HCT116 (cell line): ENCODE results near the gene LTB4R2. TPM values are rescaled to one million over a fixed set of nuclear protein-coding genes. Genes with fewer than 3 reads are reported as not detected.

Source experiments
- ATAC-seq: fragments of 200-7000 bp; cut with Tn5 transposase; 2 replicates; pipeline ENCODE4 v1.9.1; 2020; ENCODE audit warnings: mild to moderate bottlenecking, moderate library complexity
- BruUV-seq: library from RNA; stranded (reverse); fragments of 400-500 nt; replicated peaks from 2 replicates; lab custom pipeline; 2021; lab: Mats Ljungman, UMichigan
- CTCF ChIA-PET: fragments of 300-600 bp; sonication (Branson Sonifier 250); formaldehyde crosslinking; loops from one replicate; lab custom pipeline; 2021; ENCODE audit warnings: antibody characterized with exemption; lab: Charles Lee
- POLR2A ChIA-PET: fragments of 300-600, 350-600 bp; sonication (Branson Sonifier 250); formaldehyde crosslinking; loops from one replicate; lab custom pipeline; 2021; ENCODE audit warnings: antibody characterized with exemption; lab: Charles Lee
- RAD21 ChIA-PET, 2 experiments: fragments of 300-600 bp; sonication (Branson Sonifier 250); formaldehyde crosslinking; loops; one replicate each; lab custom pipeline; 2023; ENCODE audit warnings: low total read pairs in 2 of 2; ENCODE audit not compliant: uncharacterized antibody in 2 of 2, unreplicated experiment in 2 of 2, low non-redundant PET in 1 of 2; lab: Charles Lee
- DNase-seq: peaks from one replicate; pipeline ENCODE4 v3.0.0-alpha.2; 2010; ENCODE audit warnings: low read depth, low spot score
- H2AFZ ChIP-seq: fragments of 200-600 bp; shearing (Covaris generic), sonication (generic); 2 replicates; pipeline ENCODE4 v1.6.1; 2017; ENCODE audit warnings: low read depth, mixed run types, mixed read lengths, antibody characterized with exemption, low read length; ENCODE audit not compliant: poor library complexity, severe bottlenecking
- H3K27ac ChIP-seq: 2 replicates; pipeline ENCODE4 v1.5.1; 2012; ENCODE audit warnings: low read depth, low read length
- H3K27me3 ChIP-seq: fragments of 200-600 bp; sonication (generic); 2 replicates; pipeline ENCODE4 v1.6.1; 2016; ENCODE audit warnings: mixed run types, low read length, mixed read lengths; ENCODE audit not compliant: insufficient read depth
- H3K36me3 ChIP-seq, 2 experiments: fragments of 200-500 bp in 1 of 2; fragments of 200-600 bp in 1 of 2; sonication (Bioruptor generic) in 1 of 2; sonication (generic) in 1 of 2; 2 replicates each; pipeline versions ENCODE4 v1.5.1 to v1.6.1; 2014 to 2016; ENCODE audit warnings: low read length in 2 of 2, inconsistent platforms in 1 of 2, mixed read lengths in 1 of 2, mixed run types in 1 of 2; ENCODE audit not compliant: insufficient read depth in 2 of 2, control insufficient read depth in 1 of 2
- H3K4me1 ChIP-seq, 2 experiments: fragments of 200-600 bp in 1 of 2; sonication (generic) in 1 of 2; 2 replicates each; pipeline versions ENCODE4 v1.5.1 to v1.6.1; 2012 to 2017; ENCODE audit warnings: low read length in 2 of 2, inconsistent platforms in 1 of 2, mild to moderate bottlenecking in 1 of 2, mixed read lengths in 1 of 2, mixed run types in 1 of 2, moderate library complexity in 1 of 2; ENCODE audit not compliant: insufficient read depth in 2 of 2, control insufficient read depth in 1 of 2
- H3K4me2 ChIP-seq: fragments of 200-600 bp; sonication (generic); 2 replicates; pipeline ENCODE4 v1.6.1; 2017; ENCODE audit warnings: mixed run types, low read length, mixed read lengths
- H3K4me3 ChIP-seq, 2 experiments: fragments of 200-600 bp in 1 of 2; sonication (generic) in 1 of 2; replicated peaks in 1 of 2; 2 replicates each; pipeline ENCODE4 v1.5.1; 2011 to 2016; ENCODE audit warnings: low read length in 2 of 2, control low read depth in 1 of 2, low read depth in 1 of 2, mild to moderate bottlenecking in 1 of 2, mixed read lengths in 1 of 2, mixed run types in 1 of 2
- H3K79me2 ChIP-seq: fragments of 200-600 bp; sonication (generic); 2 replicates; pipeline ENCODE4 v1.6.1; 2017; ENCODE audit warnings: mild to moderate bottlenecking, mixed run types, low read length, moderate library complexity, mixed read lengths; ENCODE audit not compliant: insufficient read depth
- H3K9ac ChIP-seq: fragments of 200-600 bp; sonication (generic); 2 replicates; pipeline ENCODE4 v1.6.1; 2016; ENCODE audit warnings: low read length, mixed read lengths
- H3K9me2 ChIP-seq: fragments of 200-600 bp; sonication (generic), shearing (Covaris generic); 2 replicates; pipeline ENCODE4 v1.6.1; 2017; ENCODE audit warnings: mixed run types, mild to moderate bottlenecking, moderate library complexity; ENCODE audit not compliant: insufficient read depth
- H3K9me3 ChIP-seq, 2 experiments: fragments of 200-500 bp in 1 of 2; fragments of 200-600 bp in 1 of 2; sonication (Bioruptor generic) in 1 of 2; sonication (generic) in 1 of 2; 2 replicates each; pipeline ENCODE4 v1.6.1; 2014 to 2017; ENCODE audit warnings: low read length in 2 of 2, mixed read lengths in 2 of 2, inconsistent platforms in 1 of 2, low read depth in 1 of 2, mild to moderate bottlenecking in 1 of 2, mixed run types in 1 of 2, moderate library complexity in 1 of 2; ENCODE audit not compliant: control insufficient read depth in 1 of 2, insufficient read depth in 1 of 2
- H4K20me1 ChIP-seq: fragments of 200-600 bp; sonication (generic), shearing (Covaris generic); 2 replicates; pipeline ENCODE4 v1.6.1; 2017; ENCODE audit warnings: mixed run types, mild to moderate bottlenecking, moderate library complexity; ENCODE audit not compliant: insufficient read depth
- EGR1 ChIP-seq: IDR thresholded peaks from 2 replicates; pipeline ENCODE4 v1.6.1; 2012; ENCODE audit warnings: low read depth
- EZH2 ChIP-seq: fragments of 200-600 bp; sonication (generic); IDR thresholded peaks from 2 replicates; pipeline ENCODE4 v1.6.1; 2017; ENCODE audit warnings: antibody characterized with exemption, mixed run types
- EZH2phosphoT487 ChIP-seq: fragments of 200-600 bp; IDR thresholded peaks from 2 replicates; pipeline ENCODE4 v1.6.1; 2018; ENCODE audit warnings: antibody characterized with exemption, borderline replicate concordance
- FOSL1 ChIP-seq: IDR thresholded peaks from 2 replicates; pipeline ENCODE4 v1.6.1; 2012; ENCODE audit warnings: low read depth
- JUND ChIP-seq: IDR thresholded peaks from 2 replicates; pipeline ENCODE4 v1.6.1; 2012
- POLR2A ChIP-seq: IDR thresholded peaks from 2 replicates; pipeline ENCODE4 v1.7.0; 2011; ENCODE audit warnings: borderline replicate concordance; ENCODE audit not compliant: insufficient read depth, insufficient read length; ENCODE audit errors: extremely low read depth
- POLR2AphosphoS5 ChIP-seq: IDR thresholded peaks from 2 replicates; pipeline ENCODE4 v1.6.1; 2011; ENCODE audit warnings: mild to moderate bottlenecking, low read depth, low read length, moderate library complexity
- RAD21 ChIP-seq: IDR thresholded peaks from 2 replicates; pipeline ENCODE4 v1.6.1; 2012; ENCODE audit warnings: low read depth, mild to moderate bottlenecking
- SIN3A ChIP-seq: IDR thresholded peaks from 2 replicates; pipeline ENCODE4 v1.6.1; 2012; ENCODE audit warnings: low read depth
- SP1 ChIP-seq: IDR thresholded peaks from 2 replicates; pipeline ENCODE4 v1.6.1; 2012; ENCODE audit warnings: low read depth
- SRF ChIP-seq: IDR thresholded peaks from 2 replicates; pipeline ENCODE4 v1.6.1; 2012; ENCODE audit warnings: low read depth
- TCF7L2 ChIP-seq: IDR thresholded peaks from 2 replicates; pipeline ENCODE4 v1.7.0; 2011; ENCODE audit warnings: borderline replicate concordance, inconsistent platforms; ENCODE audit not compliant: insufficient read depth, insufficient read length; ENCODE audit errors: extremely low read depth
- YY1 ChIP-seq: IDR thresholded peaks from 2 replicates; pipeline ENCODE4 v1.6.1; 2011; ENCODE audit warnings: low read length, low read depth, moderate library complexity, mild to moderate bottlenecking; ENCODE audit not compliant: insufficient replicate concordance; ENCODE audit errors: extremely low read depth
- ZNF274 ChIP-seq: fragments of 200-500 bp; sonication (Bioruptor generic); IDR thresholded peaks from 2 replicates; pipeline ENCODE4 v1.6.1; 2014; ENCODE audit warnings: mild to moderate bottlenecking, low read depth, low read length, inconsistent platforms
- intact Hi-C: fragments of 100-400 bp; cut with micrococcal nuclease; formaldehyde crosslinking; loops from 2 replicates; pipeline ENCODE4 v1.10.0; 2022
- total RNA-seq: library from RNA; stranded (reverse); gene quantifications from one replicate; pipeline ENCODE4 v1.2.1, GENCODE V29; 2021; ENCODE audit not compliant: unreplicated experiment
- TF ChIP-seq, protein P1 (sequence below): IDR thresholded peaks from 2 replicates; pipeline ENCODE4 v1.6.1; 2012

The LTB4R2 gene
- total RNA-seq, 1 experiment from 2014 or later = 15.4 TPM

DNA sequence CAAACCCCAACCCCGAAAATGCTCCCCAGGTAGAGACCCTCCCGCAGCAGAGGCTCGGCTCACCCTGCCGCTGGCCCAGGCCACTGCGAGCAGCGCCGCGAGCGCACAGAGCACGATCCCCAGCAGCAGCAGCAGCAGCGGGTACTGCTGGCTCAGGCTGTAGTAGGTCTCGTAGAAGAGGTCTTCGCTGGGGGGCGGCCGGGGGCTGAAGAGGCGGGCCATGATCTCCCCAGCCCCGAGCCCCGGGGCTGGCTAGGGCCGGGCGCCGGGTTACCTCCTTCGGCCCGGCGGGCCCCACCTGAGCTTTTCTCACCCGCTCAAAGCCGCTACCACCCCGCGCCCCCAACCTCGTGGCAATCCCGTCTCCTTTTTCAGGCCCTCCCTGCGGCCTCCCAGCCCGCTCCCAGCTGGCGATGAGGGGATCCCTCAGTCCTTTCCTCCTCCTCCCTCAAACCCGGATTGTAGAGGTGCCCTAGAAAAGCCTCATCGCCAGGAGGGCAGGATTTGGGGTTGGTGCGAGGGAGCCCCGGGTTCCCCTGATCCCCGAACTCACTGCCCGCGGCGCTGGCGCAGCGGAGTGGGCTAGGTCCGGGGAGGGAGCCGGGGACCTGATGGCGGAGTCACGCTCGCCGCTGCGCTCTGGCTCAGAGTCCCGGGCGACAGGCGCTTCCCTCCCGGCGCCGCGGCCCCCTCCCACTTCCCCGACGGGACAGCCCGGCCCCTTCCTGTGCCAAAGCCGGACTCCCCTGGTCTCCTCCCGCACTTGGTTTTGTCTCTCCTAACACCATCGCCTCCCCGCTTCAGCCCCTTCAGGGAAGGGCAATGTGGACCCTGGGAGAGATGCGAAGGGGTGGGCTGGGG lies 24.7 kb downstream of the LTB4R2 start, which contains the start of gene ADCY4:
Gene ADCY4 (minus strand): TSS at position 641 of the 861 bp plus-strand sequence. CDS start 419 bp downstream, at position 222.
- Histone ChIP-seq H3K4me1 (peaks cover 4 to 12% of the 10 kb centered on the region in 2 experiments), H3K27ac (peak within 1 kb of the TSS; percentile 26; the same call in 1 of the 2 replicates), H4K20me1 (no peaks in the 10 kb centered on the region), H3K27me3 (no peaks in the 10 kb centered on the region), H2AFZ (peak within 1 kb of the TSS; percentile 96), H3K4me2 (peak within 1 kb of the TSS; percentile 84), H3K9ac (peak within 1 kb of the TSS; percentile 39; the same call in 1 of the 2 replicates), H3K4me3 (peak within 1 kb of the TSS; percentile 28 to 49), H3K79me2 (no peaks in the 10 kb centered on the region), H3K36me3 (no peaks in the 10 kb centered on the region), H3K9me3 (no peaks in the 10 kb centered on the region), H3K9me2 (no peaks in the 10 kb centered on the region)
- BruUV-seq = no TSS peak
- TF ChIP-seq POLR2AphosphoS5 = no peak
- TF ChIP-seq RAD21 = no peak
- TF ChIP-seq EGR1 = no peak
- TF ChIP-seq SRF = no peak
- no peak for TF ChIP-seq POLR2A
- no peak for TF ChIP-seq SIN3A
- no peak for TF ChIP-seq EZH2phosphoT487
- no peak for TF ChIP-seq SP1
- TF ChIP-seq ZNF274 = no peak
- TF ChIP-seq YY1 = no peak
- TF ChIP-seq TCF7L2 = no peak
- TF ChIP-seq, protein P1, sequence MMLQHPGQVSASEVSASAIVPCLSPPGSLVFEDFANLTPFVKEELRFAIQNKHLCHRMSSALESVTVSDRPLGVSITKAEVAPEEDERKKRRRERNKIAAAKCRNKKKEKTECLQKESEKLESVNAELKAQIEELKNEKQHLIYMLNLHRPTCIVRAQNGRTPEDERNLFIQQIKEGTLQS = no peak
- TF ChIP-seq FOSL1 = no peak
- no peak for TF ChIP-seq EZH2
- no peak for TF ChIP-seq JUND
- POLR2A ChIA-PET = interaction anchor here (4.2 kb wide), 1 partner anchor 96 kb away, joined by 38 read pairs; the partner anchor contains the start of genes CBLN3 and KHNYN
- RAD21 ChIA-PET = interaction anchor here in 1 of 2 experiments (1.1 kb wide), 1 partner anchor 32 kb away, joined by 3 read pairs; no protein-coding TSS in a partner anchor
- ATAC-seq = no peak
- intact Hi-C loops = no loop called here
- CTCF ChIA-PET = interaction anchor here (1.4 to 6.3 kb wide), 5 partner anchors 11 to 96 kb away, joined by 4 to 162 read pairs (median 17); partner anchors contain the start of genes CBLN3, DHRS1, KHNYN and NOP9
- DNase-seq = no peak
